ENCODE data around the gene RPL27.

Gene RPL27

DNA sequence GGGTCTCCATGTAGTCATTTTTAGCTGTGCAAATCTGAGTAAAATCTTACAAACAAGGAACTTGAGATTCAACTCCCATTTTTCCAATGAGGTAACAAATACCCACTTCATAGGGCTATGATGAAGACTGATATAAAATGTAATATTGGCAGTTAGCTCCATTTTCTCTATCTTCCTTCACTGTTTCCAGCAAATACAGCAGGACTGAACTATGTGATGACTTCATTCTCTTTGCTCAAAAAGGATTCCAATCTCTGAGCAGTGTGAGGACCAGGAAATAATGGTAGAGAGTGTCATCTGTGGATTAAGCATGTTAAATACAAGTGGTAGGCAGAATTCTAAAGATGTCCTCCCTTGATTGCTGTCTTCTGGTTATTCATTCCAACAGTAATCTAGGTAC, 45.1 kb downstream of the RPL27 start:
- in situ Hi-C loops (cut with MboI; ENCODE audit: low sequenced_read_pairs): no loop called here

DNA sequence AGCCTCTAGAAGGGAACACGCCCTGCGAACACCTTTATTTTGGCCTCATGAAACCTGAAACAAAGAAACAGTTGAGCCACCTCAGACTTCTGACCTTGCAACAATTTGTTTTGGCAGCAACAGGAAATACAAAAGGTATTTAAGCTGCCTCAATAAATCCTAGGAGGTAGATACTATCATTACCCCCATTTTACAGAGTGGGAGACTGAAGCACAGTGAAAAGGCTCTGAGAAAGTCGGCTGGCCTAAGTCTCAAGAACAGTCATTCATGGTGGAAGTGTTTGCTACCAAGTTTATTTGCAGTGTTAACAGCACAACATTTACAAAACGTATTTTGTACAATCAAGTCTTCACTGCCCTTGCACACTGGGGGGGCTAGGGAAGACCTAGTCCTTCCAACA, 45.8 kb downstream of the RPL27 start:
- in situ Hi-C loops (cut with MboI; ENCODE audit: low sequenced_read_pairs): no loop called here

DNA sequence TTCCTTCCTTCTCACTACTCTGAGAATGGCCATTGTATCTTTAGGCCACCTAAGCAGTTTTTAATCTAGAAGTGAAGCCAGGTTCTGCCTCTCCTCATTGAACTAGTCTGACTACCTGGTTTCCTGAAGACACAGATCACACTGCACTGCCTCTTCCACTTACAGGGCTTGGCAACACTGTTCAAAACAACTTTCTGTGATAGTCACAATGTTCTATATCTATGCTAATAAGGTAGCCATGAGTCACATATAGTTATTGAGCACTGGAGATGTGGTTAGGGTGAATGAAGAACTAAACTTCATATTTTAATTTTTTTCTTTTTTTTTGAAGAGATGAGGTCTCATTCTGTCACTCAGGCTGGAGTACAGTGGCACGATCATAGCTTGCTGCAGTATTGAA, 53.8 kb downstream of the RPL27 start:
- in situ Hi-C loops (cut with MboI; ENCODE audit: low sequenced_read_pairs): no loop called here

Measured in hTERT RPE-1 (cell line).